Thyroid gland (tissue), 4 donors: ENCODE measurements around the gene SLC29A2. TPM values are rescaled to one million over a fixed set of nuclear protein-coding genes. Genes with fewer than 3 reads are reported as not detected.
A peak's percentile ranks its signal among the peaks of the same experiment; 100 is the strongest.
"Not testable (repeated sequence)": the region's sequence is repeated elsewhere in the genome, so short reads cannot be mapped to it uniquely, and the experiment has no call there.

Source experiments
- DNase-seq, 2 donors: peaks; one replicate each; pipeline ENCODE4 v3.0.0-alpha.2; 2019
- H3K27ac ChIP-seq, 3 donors: fragments of 200-600 bp; sonication (generic); 1 replicate in 2 of 3; 2 replicates in 1 of 3; pipeline ENCODE4 v1.5.1; 2016 to 2019; ENCODE audit warnings: mild to moderate bottlenecking in 1 of 3, moderate library complexity in 1 of 3
- H3K27me3 ChIP-seq: fragments of 200-600 bp; sonication (generic); one replicate; pipeline ENCODE4 v1.5.1; 2019
- H3K36me3 ChIP-seq, 2 donors: fragments of 200-600 bp; sonication (generic); one replicate each; pipeline ENCODE4 v1.5.1; 2016 to 2019
- H3K4me1 ChIP-seq, 2 donors: fragments of 200-600 bp; sonication (generic); one replicate each; pipeline ENCODE4 v1.5.1; 2017 to 2019
- H3K4me3 ChIP-seq, 3 donors: fragments of 200-600 bp; sonication (generic); replicated peaks in 1 of 3; 1 replicate in 2 of 3; 2 replicates in 1 of 3; pipeline ENCODE4 v1.5.1; 2016; ENCODE audit warnings: mild to moderate bottlenecking in 1 of 3
- H3K9me3 ChIP-seq: fragments of 200-600 bp; sonication (generic); one replicate; pipeline ENCODE4 v1.5.1; 2017
- POLR2A ChIP-seq, 2 donors: fragments of 450-650 bp; IDR thresholded peaks; one replicate each; pipeline ENCODE4 v1.6.1; 2017; ENCODE audit warnings: antibody characterized with exemption in 2 of 2, mild to moderate bottlenecking in 2 of 2, moderate library complexity in 1 of 2
- WGBS, 2 donors: methylation state at CpG; one replicate each; pipeline ENCODE4 v1.1.5; 2017; 5-methylcytosine and 5-hydroxymethylcytosine counted together
- intact Hi-C: fragments of 100-400 bp; cut with DNase I; formaldehyde crosslinking; loops from one replicate; pipeline ENCODE4 v1.15.1; 2023
- total RNA-seq, 4 donors: library from RNA; depleted of rRNA; stranded (reverse); fragments of >200 nt; gene quantifications; one replicate each; pipeline ENCODE4 v1.2.3, GENCODE V29; 2016
- TF ChIP-seq, protein P1 (sequence below), 6 experiments: fragments of 200-600 bp in 3 of 6; fragments of 450-650 bp in 3 of 6; sonication (generic) in 3 of 6; IDR thresholded peaks; one replicate each; pipeline ENCODE4 v1.5.1; 2016 to 2019; ENCODE audit warnings: antibody characterized with exemption in 6 of 6, mild to moderate bottlenecking in 2 of 6, inconsistent platforms in 1 of 6, moderate library complexity in 1 of 6

Gene SLC29A2
- total RNA-seq, 4 donors from 2014 or later = 5.0 to 11.4 (median 8.3) TPM

GRCh38 chr11:66363187-66363601, 8.4 kb downstream of the SLC29A2 start:
- 49 to 64% methylated on average over 14 of the region's 14 CpGs for WGBS, 2 donors
- H3K36me3 ChIP-seq = no peaks in the 10 kb centered on the region
- peak; percentile 36 to 44 for DNase-seq

GRCh38 chr11:66362481-66363147, 8.9 kb downstream of the SLC29A2 start:
- TF ChIP-seq POLR2A (IDR thresholded peaks at IDR 0.05) = no peak
- TF ChIP-seq, protein P1, sequence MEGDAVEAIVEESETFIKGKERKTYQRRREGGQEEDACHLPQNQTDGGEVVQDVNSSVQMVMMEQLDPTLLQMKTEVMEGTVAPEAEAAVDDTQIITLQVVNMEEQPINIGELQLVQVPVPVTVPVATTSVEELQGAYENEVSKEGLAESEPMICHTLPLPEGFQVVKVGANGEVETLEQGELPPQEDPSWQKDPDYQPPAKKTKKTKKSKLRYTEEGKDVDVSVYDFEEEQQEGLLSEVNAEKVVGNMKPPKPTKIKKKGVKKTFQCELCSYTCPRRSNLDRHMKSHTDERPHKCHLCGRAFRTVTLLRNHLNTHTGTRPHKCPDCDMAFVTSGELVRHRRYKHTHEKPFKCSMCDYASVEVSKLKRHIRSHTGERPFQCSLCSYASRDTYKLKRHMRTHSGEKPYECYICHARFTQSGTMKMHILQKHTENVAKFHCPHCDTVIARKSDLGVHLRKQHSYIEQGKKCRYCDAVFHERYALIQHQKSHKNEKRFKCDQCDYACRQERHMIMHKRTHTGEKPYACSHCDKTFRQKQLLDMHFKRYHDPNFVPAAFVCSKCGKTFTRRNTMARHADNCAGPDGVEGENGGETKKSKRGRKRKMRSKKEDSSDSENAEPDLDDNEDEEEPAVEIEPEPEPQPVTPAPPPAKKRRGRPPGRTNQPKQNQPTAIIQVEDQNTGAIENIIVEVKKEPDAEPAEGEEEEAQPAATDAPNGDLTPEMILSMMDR (IDR thresholded peaks at IDR 0.05) = no peak
- intact Hi-C loops = no loop called here
- Histone ChIP-seq H3K4me1 (no peaks in the 10 kb centered on the region), H3K36me3 (no peaks in the 10 kb centered on the region), H3K27me3 (no peaks in the 10 kb centered on the region), H3K9me3 (no peaks in the 10 kb centered on the region), H3K4me3 (no peak overlapping the region), H3K27ac (no peak overlapping the region)
- WGBS, 2 donors = 79 to 85% methylated on average over 9 of the region's 9 CpGs
- DNase-seq = no peak

More at GRCh38 chr11:66363187-66363601, 8.4 kb downstream of the SLC29A2 start:
- Histone ChIP-seq H3K9me3 (no peaks in the 10 kb centered on the region), H3K27ac (no peak overlapping the region), H3K4me1 (no peaks in the 10 kb centered on the region), H3K27me3 (no peaks in the 10 kb centered on the region), H3K4me3 (no peak overlapping the region)
- TF ChIP-seq, protein P1 (IDR thresholded peaks at IDR 0.05) = no peak
- TF ChIP-seq POLR2A (IDR thresholded peaks at IDR 0.05) = no peak
- intact Hi-C loops = no loop called here

DNA sequence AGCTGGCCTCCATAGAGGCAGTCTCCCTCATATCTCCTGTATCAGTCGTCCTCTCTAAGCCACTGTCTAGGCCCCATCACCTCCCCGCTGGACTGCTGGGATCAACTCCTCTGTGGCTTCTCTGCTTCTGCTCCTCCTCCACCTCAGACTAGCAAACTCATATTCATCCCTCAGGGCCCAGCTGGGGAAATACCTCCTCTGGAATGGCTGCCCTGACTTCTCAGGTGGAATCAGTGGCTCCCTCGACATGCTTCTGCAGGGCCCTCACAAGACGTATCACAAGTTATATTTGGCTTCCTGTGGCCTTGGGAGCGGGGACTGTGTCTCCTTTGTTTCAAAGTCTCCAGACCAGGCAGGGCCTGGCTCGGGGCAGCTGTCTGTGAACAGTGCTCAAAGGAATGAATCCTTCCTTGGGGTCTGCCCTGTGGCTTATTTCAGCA, 10.0 kb downstream of the SLC29A2 start:
- TF ChIP-seq, protein P1 (IDR thresholded peaks at IDR 0.05) = no peak
- no peak for TF ChIP-seq POLR2A (IDR thresholded peaks at IDR 0.05)
- intact Hi-C loops = no loop called here
- no peaks in the 10 kb centered on the region for H3K9me3 ChIP-seq
- H3K27ac ChIP-seq = no peak overlapping the region
- DNase-seq = no peak
- H3K36me3 ChIP-seq = no peaks in the 10 kb centered on the region
- H3K4me3 ChIP-seq = no peak overlapping the region
- no peaks in the 10 kb centered on the region for H3K27me3 ChIP-seq
- WGBS, 2 donors = 80 to 86% methylated on average over 6 of the region's 6 CpGs
- H3K4me1 ChIP-seq = no peaks in the 10 kb centered on the region

GRCh38 chr11:66360406-66361073, 11.0 kb downstream of the SLC29A2 start:
- Histone ChIP-seq H3K4me1 (no peaks in the 10 kb centered on the region), H3K9me3 (no peaks in the 10 kb centered on the region), H3K4me3 (no peak overlapping the region), H3K27ac (no peak overlapping the region), H3K36me3 (no peaks in the 10 kb centered on the region), H3K27me3 (no peaks in the 10 kb centered on the region)
- intact Hi-C loops = no loop called here
- 95 to 98% methylated on average over 14 to 15 of the region's 15 CpGs for WGBS, 2 donors
- TF ChIP-seq POLR2A (IDR thresholded peaks at IDR 0.05) = no peak
- TF ChIP-seq, protein P1 (IDR thresholded peaks at IDR 0.05) = no peak
- DNase-seq = no peak

- no peak overlapping the region for H3K27ac ChIP-seq
- TF ChIP-seq, protein P1 (IDR thresholded peaks at IDR 0.05) = no peak
- TF ChIP-seq POLR2A (IDR thresholded peaks at IDR 0.05) = no peak
- 60 to 78% methylated on average over 2 to 3 of the region's 3 CpGs for WGBS, 2 donors
- no peak overlapping the region for H3K4me3 ChIP-seq
- no peaks in the 10 kb centered on the region for H3K36me3 ChIP-seq
- no peak for DNase-seq
- H3K4me1 ChIP-seq = no peaks in the 10 kb centered on the region
- intact Hi-C loops = no loop called here
- no peaks in the 10 kb centered on the region for H3K27me3 ChIP-seq
- H3K9me3 ChIP-seq = no peaks in the 10 kb centered on the region
Measured at GRCh38 chr11:66359662-66360087, 11.9 kb downstream of the SLC29A2 start.

- WGBS, 2 donors = 90 to 94% methylated on average over 8 of the region's 8 CpGs
- peaks cover 10 to 13% of the 10 kb centered on the region in 2 donors for H3K4me1 ChIP-seq
- H3K27ac ChIP-seq, H3K27me3 ChIP-seq, intact Hi-C loops, H3K4me3 ChIP-seq, DNase-seq, H3K36me3 ChIP-seq, H3K9me3 ChIP-seq: not testable (repeated sequence)
Measured at GRCh38 chr11:66350560-66351235, 20.9 kb downstream of the SLC29A2 start.
